CD14-positive monocyte (primary cell): Measurements from ENCODE around the gene SETDB1. TPM values are rescaled to one million over a fixed set of nuclear protein-coding genes. Genes with fewer than 3 reads are reported as not detected.
A peak's percentile ranks its signal among the peaks of the same experiment; 100 is the strongest.

Experiments
- DNase-seq, 3 donors: peaks; one replicate each; pipeline ENCODE4 v3.0.0-alpha.2; 2011 to 2022
- H2AFZ ChIP-seq: 2 replicates; pipeline ENCODE4 v1.6.0; 2012; ENCODE audit warnings: mild to moderate bottlenecking, low read depth, low read length, inconsistent platforms; ENCODE audit not compliant: insufficient read depth, poor library complexity, severe bottlenecking
- H3K27ac ChIP-seq, 2 donors: 1 replicate in 1 of 2; 2 replicates in 1 of 2; pipeline ENCODE4 v1.5.1; 2012 to 2013; ENCODE audit warnings: low read length in 2 of 2, control low read depth in 1 of 2, inconsistent platforms in 1 of 2, low read depth in 1 of 2, mild to moderate bottlenecking in 1 of 2
- H3K27me3 ChIP-seq, 2 donors: one replicate each; pipeline versions ENCODE4 v1.6.0 to v1.6.1; 2011 to 2013; ENCODE audit warnings: low read length in 2 of 2; ENCODE audit not compliant: control insufficient read depth in 2 of 2, insufficient read depth in 2 of 2
- H3K36me3 ChIP-seq, 2 donors: replicated peaks in 1 of 2; 1 replicate in 1 of 2; 2 replicates in 1 of 2; pipeline versions ENCODE4 v1.5.1 to v1.6.1; 2012 to 2013; ENCODE audit warnings: low read length in 2 of 2, control low read depth in 1 of 2, inconsistent platforms in 1 of 2, mild to moderate bottlenecking in 1 of 2; ENCODE audit not compliant: insufficient read depth in 2 of 2, control insufficient read depth in 1 of 2
- H3K4me1 ChIP-seq, 2 donors: 1 replicate in 1 of 2; 2 replicates in 1 of 2; pipeline versions ENCODE4 v1.5.1 to v1.6.1; 2012 to 2013; ENCODE audit warnings: low read length in 2 of 2, control low read depth in 1 of 2, inconsistent platforms in 1 of 2, mild to moderate bottlenecking in 1 of 2, moderate library complexity in 1 of 2; ENCODE audit not compliant: insufficient read depth in 2 of 2, control insufficient read depth in 1 of 2
- H3K4me2 ChIP-seq: replicated peaks from 2 replicates; pipeline ENCODE3; 2012; ENCODE audit warnings: low read length, moderate library complexity, mild to moderate bottlenecking; ENCODE audit not compliant: poor library complexity, severe bottlenecking; ENCODE audit errors: extremely low read depth
- H3K4me3 ChIP-seq, 3 experiments: fragments of 200-600 bp in 1 of 3; sonication (generic) in 1 of 3; replicated peaks in 1 of 3; 1 replicate in 2 of 3; 2 replicates in 1 of 3; pipeline ENCODE4 v1.5.1; 2011 to 2013; ENCODE audit warnings: low read length in 3 of 3, mild to moderate bottlenecking in 3 of 3, control low read depth in 2 of 3, low read depth in 2 of 3, inconsistent platforms in 1 of 3, moderate library complexity in 1 of 3
- H3K79me2 ChIP-seq: 2 replicates; pipeline ENCODE4 v1.6.0; 2012; ENCODE audit warnings: mild to moderate bottlenecking, control low read depth, inconsistent platforms, low read length, moderate library complexity; ENCODE audit not compliant: insufficient read depth
- H3K9ac ChIP-seq: 2 replicates; pipeline ENCODE4 v1.6.0; 2017; ENCODE audit warnings: low read length, mild to moderate bottlenecking; ENCODE audit not compliant: insufficient read depth, poor library complexity, severe bottlenecking
- H3K9me3 ChIP-seq, 2 donors: replicated peaks in 1 of 2; 1 replicate in 1 of 2; 2 replicates in 1 of 2; pipeline versions ENCODE4 v1.5.1 to v1.6.1; 2012 to 2013; ENCODE audit warnings: low read length in 2 of 2, control low read depth in 1 of 2; ENCODE audit not compliant: control insufficient read depth in 1 of 2, insufficient read depth in 1 of 2
- H4K20me1 ChIP-seq: 2 replicates; pipeline ENCODE4 v1.6.0; 2012; ENCODE audit warnings: mild to moderate bottlenecking, low read length, control low read depth, moderate library complexity; ENCODE audit not compliant: insufficient read depth
- H3K27ac Mint-ChIP-seq, 7 donors: one replicate each; pipeline ENCODE4 v1.8.0; 2020; ENCODE audit warnings: mild to moderate bottlenecking in 7 of 7, mixed read lengths in 7 of 7, moderate library complexity in 6 of 7, inconsistent platforms in 2 of 7
- H3K27me3 Mint-ChIP-seq, 3 donors: one replicate each; pipeline ENCODE4 v1.8.0; 2021 to 2022; ENCODE audit warnings: low read depth in 3 of 3, mild to moderate bottlenecking in 3 of 3, mixed read lengths in 3 of 3, moderate library complexity in 3 of 3, inconsistent platforms in 1 of 3
- H3K36me3 Mint-ChIP-seq, 2 donors: one replicate each; pipeline ENCODE4 v1.8.0; 2020; ENCODE audit warnings: mixed read lengths in 2 of 2, inconsistent platforms in 1 of 2, mild to moderate bottlenecking in 1 of 2
- H3K4me1 Mint-ChIP-seq: one replicate; pipeline ENCODE4 v1.8.0; 2020; ENCODE audit warnings: mild to moderate bottlenecking, mixed read lengths
- H3K4me3 Mint-ChIP-seq, 2 donors: one replicate each; pipeline ENCODE4 v1.8.0; 2020; ENCODE audit warnings: mild to moderate bottlenecking in 2 of 2, mixed read lengths in 2 of 2, moderate library complexity in 1 of 2
- H3K9me3 Mint-ChIP-seq, 7 donors: one replicate each; pipeline ENCODE4 v1.8.0; 2020 to 2022; ENCODE audit warnings: mixed read lengths in 7 of 7, mild to moderate bottlenecking in 6 of 7, moderate library complexity in 6 of 7, inconsistent platforms in 2 of 7
- WGBS: methylation state at CpG from one replicate; pipeline ENCODE4 v1.1.5; 2013; ENCODE audit warnings: missing lambda C conversion rate; ENCODE audit not compliant: insufficient coverage; 5-methylcytosine and 5-hydroxymethylcytosine counted together
- intact Hi-C, 2 donors: fragments of 100-400 bp; cut with micrococcal nuclease; formaldehyde crosslinking; loops; one replicate each; pipeline versions ENCODE4 v1.15.0 to v1.15.1; 2023
- polyA plus RNA-seq, 3 donors: library from polyadenylated mRNA; depleted of rRNA in 1 of 3; unstranded in 2 of 3; stranded (reverse) in 1 of 3; fragments of 300-500 nt in 2 of 3; fragments of >200 nt in 1 of 3; fragmentation: Illumina TruSeq in 2 of 3; gene quantifications; 1 replicate in 2 of 3; 2 replicates in 1 of 3; pipeline ENCODE4 v1.2.3, GENCODE V29; 2012 to 2021
- TF ChIP-seq, protein P1 (sequence below): fragments of 200-600 bp; IDR thresholded peaks from one replicate; pipeline ENCODE4 v1.8.0; 2022; ENCODE audit warnings: antibody characterized with exemption, mild to moderate bottlenecking

SETDB1 gene
- polyA plus RNA-seq, 3 donors, result 13.9 to 69.4 (median 15.5) TPM

DNA sequence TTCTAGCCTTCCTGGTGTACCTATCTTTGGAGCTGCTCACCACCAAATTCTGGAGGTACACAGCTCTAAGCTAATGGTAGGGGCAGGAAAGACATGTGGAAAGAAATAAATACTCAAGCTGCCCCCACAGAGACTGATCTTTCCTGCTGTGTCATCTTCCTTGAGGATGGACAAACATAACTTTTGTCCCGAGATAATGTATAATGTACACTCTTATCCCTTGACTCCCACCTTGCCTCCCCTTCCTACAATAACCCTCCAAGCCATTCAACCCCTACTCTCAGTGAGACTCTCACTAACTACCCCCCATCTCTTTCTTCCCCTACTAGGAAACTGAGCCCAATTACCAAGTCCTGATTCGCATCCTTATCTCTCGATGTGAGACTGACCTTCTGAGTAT, 68.1 kb downstream of the SETDB1 start:
- H3K27me3 Mint-ChIP-seq, result peaks cover 0 to 2% (median 2%) of the 10 kb centered on the region in 3 donors
- Histone ChIP-seq H3K9me3 (no peaks in the 10 kb centered on the region), H3K36me3 (peaks cover 28 to 40% of the 10 kb centered on the region in 2 donors), H3K79me2 (no peaks in the 10 kb centered on the region), H3K27ac (no peak overlapping the region), H3K4me1 (peaks cover 5% of the 10 kb centered on the region in 2 donors), H3K9ac (no peak overlapping the region), H3K4me2 (no peak overlapping the region), H2AFZ (no peak overlapping the region), H3K27me3 (no peaks in the 10 kb centered on the region), H4K20me1 (peaks cover 8% of the 10 kb centered on the region), H3K4me3 (no peak overlapping the region)
- no peak overlapping the region for H3K4me3 Mint-ChIP-seq
- TF ChIP-seq, protein P1, sequence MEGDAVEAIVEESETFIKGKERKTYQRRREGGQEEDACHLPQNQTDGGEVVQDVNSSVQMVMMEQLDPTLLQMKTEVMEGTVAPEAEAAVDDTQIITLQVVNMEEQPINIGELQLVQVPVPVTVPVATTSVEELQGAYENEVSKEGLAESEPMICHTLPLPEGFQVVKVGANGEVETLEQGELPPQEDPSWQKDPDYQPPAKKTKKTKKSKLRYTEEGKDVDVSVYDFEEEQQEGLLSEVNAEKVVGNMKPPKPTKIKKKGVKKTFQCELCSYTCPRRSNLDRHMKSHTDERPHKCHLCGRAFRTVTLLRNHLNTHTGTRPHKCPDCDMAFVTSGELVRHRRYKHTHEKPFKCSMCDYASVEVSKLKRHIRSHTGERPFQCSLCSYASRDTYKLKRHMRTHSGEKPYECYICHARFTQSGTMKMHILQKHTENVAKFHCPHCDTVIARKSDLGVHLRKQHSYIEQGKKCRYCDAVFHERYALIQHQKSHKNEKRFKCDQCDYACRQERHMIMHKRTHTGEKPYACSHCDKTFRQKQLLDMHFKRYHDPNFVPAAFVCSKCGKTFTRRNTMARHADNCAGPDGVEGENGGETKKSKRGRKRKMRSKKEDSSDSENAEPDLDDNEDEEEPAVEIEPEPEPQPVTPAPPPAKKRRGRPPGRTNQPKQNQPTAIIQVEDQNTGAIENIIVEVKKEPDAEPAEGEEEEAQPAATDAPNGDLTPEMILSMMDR, result no peak
- H3K36me3 Mint-ChIP-seq, result peaks cover 44 to 46% of the 10 kb centered on the region in 2 donors
- peak overlapping the region in 1 of 7 donors; percentile 12 for H3K27ac Mint-ChIP-seq
- no peak for DNase-seq
- peaks cover 11% of the 10 kb centered on the region for H3K4me1 Mint-ChIP-seq
- 64% methylated on average over 1 of the region's 3 CpGs for WGBS
- H3K9me3 Mint-ChIP-seq, result peaks cover 0 to 3% (median 0%) of the 10 kb centered on the region in 7 donors
- intact Hi-C loops, result no loop called here

DNA sequence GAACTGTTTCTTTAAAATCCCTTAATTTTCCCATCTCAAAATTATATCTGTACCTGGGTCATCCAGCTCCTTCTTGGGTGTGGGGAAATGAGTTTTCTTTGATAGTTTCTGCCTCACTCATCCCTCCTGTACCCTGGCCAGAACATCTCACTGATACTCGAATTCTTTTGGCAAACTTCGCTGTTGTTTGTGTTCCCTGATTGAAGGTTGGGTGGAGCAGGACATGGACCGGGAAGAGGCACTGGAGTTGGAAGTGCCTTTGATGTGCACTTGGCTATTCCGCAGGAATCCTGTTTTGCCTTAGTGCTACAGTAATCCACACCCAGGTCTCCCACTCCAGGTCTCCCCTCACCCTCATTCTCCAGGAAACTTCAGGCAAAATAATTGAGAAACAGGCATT, 69.3 kb downstream of the SETDB1 start:
- no peak overlapping the region for H2AFZ ChIP-seq
- no peak overlapping the region for H3K4me2 ChIP-seq

More for the DNA sequence above, 69.3 kb downstream of the SETDB1 start:
- H3K9me3 Mint-ChIP-seq, result peaks cover 0 to 3% (median 0%) of the 10 kb centered on the region in 7 donors
- peaks cover 22% of the 10 kb centered on the region for H3K4me1 Mint-ChIP-seq
- peaks cover 0 to 2% (median 2%) of the 10 kb centered on the region in 3 donors for H3K27me3 Mint-ChIP-seq
- H3K79me2 ChIP-seq, result peaks cover 9% of the 10 kb centered on the region
- H3K4me1 ChIP-seq, result peaks cover 17 to 18% of the 10 kb centered on the region in 2 donors
- no peak overlapping the region for H3K4me3 ChIP-seq
- no peaks in the 10 kb centered on the region for H3K9me3 ChIP-seq
- H3K36me3 Mint-ChIP-seq, result peaks cover 50 to 54% of the 10 kb centered on the region in 2 donors
- no peak overlapping the region for H3K4me3 Mint-ChIP-seq
- H3K27ac Mint-ChIP-seq, result peak overlapping the region in 5 of 7 donors; percentile 40 to 70 (median 53)
- no CpG with 5 or more reads among the region's 4 CpGs for WGBS
- intact Hi-C loops, result loop anchor here in 1 of 2 donors (5.0 kb wide), 1 partner anchor 233 kb away; no protein-coding TSS in a partner anchor
- H3K27me3 ChIP-seq, result no peaks in the 10 kb centered on the region
- TF ChIP-seq, protein P1, result no peak
- peaks cover 8% of the 10 kb centered on the region for H4K20me1 ChIP-seq
- H3K36me3 ChIP-seq, result peaks cover 28 to 45% of the 10 kb centered on the region in 2 donors
- H3K27ac ChIP-seq, result peak overlapping the region in 1 of 2 donors; percentile 20
- no peak overlapping the region for H3K9ac ChIP-seq
- DNase-seq, result no peak
